Measurements from ENCODE around the gene CAPN14. TPM values are rescaled to one million over a fixed set of nuclear protein-coding genes. Genes with fewer than 3 reads are reported as not detected.

Gene CAPN14
- total RNA-seq, 2 donors from 2014 or later: 0.09 to 0.47 TPM

DNA sequence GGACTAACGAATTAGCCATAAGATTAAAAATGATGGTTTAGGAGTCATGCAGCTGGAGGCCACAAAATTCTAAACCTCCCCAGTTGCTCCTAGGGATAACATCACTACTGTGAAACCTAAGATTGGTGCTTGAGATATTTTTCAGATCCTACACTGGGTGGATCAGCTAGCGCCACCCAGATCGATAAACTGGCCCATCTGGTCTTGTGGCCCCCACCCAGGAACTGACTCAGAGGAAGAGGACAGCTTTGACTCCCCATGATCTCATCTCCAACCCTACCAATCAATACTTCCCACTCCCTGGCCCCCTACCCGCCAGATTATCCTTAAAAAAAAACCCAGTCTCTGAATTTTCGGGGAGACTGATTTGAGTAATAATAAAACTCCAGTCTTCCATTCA is 84.5 kb downstream of the CAPN14 start:
- no peak for ATAC-seq
- no peak for DNase-seq
- intact Hi-C loops (cut with DNase I, micrococcal nuclease): no loop called here

DNA sequence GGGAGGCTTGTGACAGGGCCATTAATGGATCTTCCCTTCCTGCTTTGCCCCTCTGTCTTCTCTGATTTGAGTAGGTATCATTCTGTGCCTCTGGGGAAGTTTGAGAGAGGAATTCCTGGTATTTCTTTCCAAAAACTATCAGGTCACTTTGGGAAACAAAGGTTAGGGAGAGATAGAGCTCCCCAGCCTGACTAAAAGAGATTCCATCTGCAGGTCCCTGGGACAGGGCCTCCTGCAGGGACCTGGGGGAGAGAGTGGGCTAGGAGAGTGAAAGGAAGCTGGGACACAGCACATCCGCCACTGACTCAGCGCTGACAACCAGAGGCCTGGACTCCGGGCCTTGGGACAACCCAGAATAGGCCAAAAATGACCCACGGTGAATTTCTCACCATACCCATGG is 85.4 kb downstream of the CAPN14 start:
- ATAC-seq (no peak), DNase-seq (no peak)
- intact Hi-C loops (cut with DNase I, micrococcal nuclease): no loop called here

DNA sequence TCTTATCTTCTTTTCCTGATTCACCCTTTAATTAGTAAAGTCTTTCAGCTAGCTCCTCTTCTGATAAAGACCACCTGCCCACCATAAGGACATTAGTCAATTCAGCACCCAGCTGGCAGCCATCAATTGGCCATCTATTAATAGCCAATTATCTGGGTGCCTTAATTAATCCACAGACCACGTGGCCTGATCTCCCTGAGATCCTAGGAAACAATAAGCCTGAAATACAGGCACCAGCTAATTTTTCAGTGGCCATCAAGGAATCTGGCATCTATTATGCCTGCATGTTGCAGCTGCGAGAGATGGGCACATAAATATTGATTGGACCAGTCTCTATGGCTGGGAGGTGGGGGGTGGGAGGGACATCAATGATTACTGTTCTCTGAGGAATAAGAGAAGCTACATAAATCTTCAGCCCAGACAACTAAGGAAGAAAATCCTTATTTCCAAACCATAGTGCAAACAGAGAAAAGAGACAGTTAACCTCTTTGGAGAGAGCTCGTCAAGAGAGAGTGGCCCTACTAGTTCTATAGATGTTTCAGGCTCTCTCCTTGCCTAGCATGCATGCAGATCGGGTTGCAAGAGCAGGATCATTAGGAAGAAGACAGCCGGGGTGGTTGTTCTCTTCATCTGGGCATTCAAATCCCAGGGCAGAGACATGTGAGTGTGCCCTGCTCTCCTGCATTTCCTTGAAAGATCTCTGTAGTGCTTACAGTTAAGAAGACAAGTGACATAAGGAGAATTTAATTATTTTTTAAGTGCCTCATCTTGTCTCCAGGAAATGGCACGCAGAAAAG is 87.7 kb downstream of the CAPN14 start:
- ATAC-seq: no peak
- no peak for DNase-seq
- intact Hi-C loops (cut with DNase I, micrococcal nuclease): no loop called here

DNA sequence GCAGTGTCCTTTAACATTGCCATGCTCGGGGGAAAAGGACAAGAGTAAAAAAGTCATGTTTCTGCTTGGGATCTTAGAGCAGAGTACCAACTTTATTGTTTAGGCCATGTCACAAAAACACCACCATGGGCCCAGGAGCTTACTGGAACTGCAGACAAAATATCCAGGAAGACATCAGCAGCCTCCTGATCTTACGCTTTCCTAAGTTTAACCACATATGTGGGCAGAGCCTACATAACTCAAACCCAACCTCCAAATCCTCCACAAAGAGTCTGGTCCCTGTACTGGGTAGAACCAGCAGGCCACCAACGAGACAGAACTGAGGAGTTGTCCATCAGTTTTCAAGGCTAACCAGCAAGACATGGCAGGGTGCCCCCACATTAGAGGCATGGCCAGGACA is 89.4 kb downstream of the CAPN14 start:
- ATAC-seq: no peak
- no peak for DNase-seq
- intact Hi-C loops (cut with DNase I, micrococcal nuclease): no loop called here

DNA sequence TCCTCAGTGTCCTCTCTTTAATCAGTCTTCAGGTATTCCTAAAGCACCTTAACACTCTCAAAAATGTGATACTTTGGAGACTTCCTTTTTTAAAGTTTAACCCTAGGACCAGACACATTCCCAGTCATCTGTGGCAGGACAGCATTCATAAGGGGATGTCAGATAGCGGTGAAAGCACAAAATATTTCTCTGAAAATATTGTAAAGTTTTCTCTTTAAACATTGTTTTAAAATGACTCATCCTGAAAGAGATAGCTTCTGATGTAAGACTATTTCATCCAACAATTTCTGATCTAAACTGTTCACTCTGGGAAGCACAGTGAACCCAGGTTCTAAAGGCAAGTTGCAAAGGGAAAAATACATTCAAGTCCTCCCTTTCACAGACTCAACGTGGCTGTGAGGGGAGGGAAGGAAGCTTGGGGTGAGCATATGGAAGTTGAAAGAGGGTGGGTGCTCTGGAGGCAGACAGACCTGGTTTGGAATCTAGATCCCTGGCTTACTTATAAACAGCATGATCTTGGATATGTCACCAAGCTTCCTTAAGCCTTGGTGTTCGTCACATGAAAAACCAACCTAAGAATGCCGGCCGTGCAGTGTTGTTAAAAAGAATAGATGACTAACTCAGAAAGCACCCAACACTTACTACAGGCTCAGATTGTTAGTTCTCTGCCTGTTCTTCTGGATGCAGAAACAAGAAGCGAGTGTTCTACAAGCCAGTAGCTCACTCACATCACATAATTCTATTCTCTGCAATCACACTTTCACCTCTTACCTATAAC is 91.2 kb downstream of the CAPN14 start:
- intact Hi-C loops (cut with DNase I, micrococcal nuclease): no loop called here
- ATAC-seq (no peak), DNase-seq (no peak)

DNA sequence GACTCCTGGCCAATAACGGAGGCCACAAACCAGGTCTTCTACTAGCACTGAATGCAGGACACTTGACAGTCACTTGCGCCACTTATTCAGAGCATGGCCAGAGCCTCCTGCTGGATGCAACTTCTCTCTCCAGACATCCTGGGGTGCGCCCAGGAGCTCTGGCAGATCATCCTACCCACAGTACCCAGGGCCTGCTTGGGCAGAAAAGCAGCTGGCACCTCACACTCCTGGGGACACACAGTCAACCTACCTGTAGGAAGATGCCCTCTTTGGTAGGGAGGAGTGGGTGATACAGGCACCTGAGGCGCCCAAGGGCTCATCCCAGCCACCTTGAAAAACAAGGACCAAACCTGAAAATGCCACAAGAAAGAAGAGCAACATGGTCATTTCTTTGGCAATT is 92.4 kb downstream of the CAPN14 start:
- no peak for DNase-seq
- intact Hi-C loops (cut with DNase I, micrococcal nuclease): no loop called here
- no peak for ATAC-seq

Other genes starting within 250 kb of the CAPN14 start
- gene GALNT14, start 79.1 kb downstream of the CAPN14 start, total RNA-seq: under 1 TPM in 1 of 2 donors, not detected in 1; 0.31 TPM
- gene EHD3, start 16.6 kb upstream of the CAPN14 start, total RNA-seq: 1 to 10 TPM; 1.2 to 1.7 TPM
- gene XDH, start 197.2 kb upstream of the CAPN14 start, total RNA-seq: 10 to 100 TPM; 47.4 to 75.2 TPM

Data from left colon (tissue), 2 donors.